Upper lobe of left lung (tissue), 6 donors: ENCODE results near the gene PRR7. TPM values are rescaled to one million over a fixed set of nuclear protein-coding genes. Genes with fewer than 3 reads are reported as not detected.

Experiments
- ATAC-seq, 2 donors: fragments of 200-7000 bp; cut with Tn5 transposase; one replicate each; pipeline ENCODE4 v1.9.1; 2022; ENCODE audit warnings: mild to moderate bottlenecking in 2 of 2, moderate library complexity in 2 of 2; ENCODE audit not compliant: low FRiP score in 2 of 2
- DNase-seq, 2 donors: peaks; one replicate each; pipeline ENCODE4 v3.0.0-alpha.2; 2019 to 2020
- H3K27ac ChIP-seq, 4 donors: fragments of 200-600 bp; sonication (generic); one replicate each; pipeline ENCODE4 v1.5.1; 2016 to 2019
- H3K27me3 ChIP-seq, 4 donors: fragments of 200-600 bp; sonication (generic); one replicate each; pipeline ENCODE4 v1.5.1; 2017 to 2019
- H3K36me3 ChIP-seq, 4 donors: fragments of 200-600 bp; sonication (generic); one replicate each; pipeline ENCODE4 v1.5.1; 2016 to 2019
- H3K4me1 ChIP-seq, 4 donors: fragments of 200-600 bp; sonication (generic); one replicate each; pipeline ENCODE4 v1.5.1; 2018 to 2019
- H3K4me3 ChIP-seq, 4 donors: fragments of 200-600 bp; sonication (generic); one replicate each; pipeline ENCODE4 v1.5.1; 2017 to 2019; ENCODE audit warnings: mild to moderate bottlenecking in 2 of 4, moderate library complexity in 1 of 4
- H3K9me3 ChIP-seq, 4 donors: fragments of 200-600 bp; sonication (generic); one replicate each; pipeline ENCODE4 v1.5.1; 2018 to 2019
- CTCF ChIP-seq, 6 experiments: fragments of 450-650 bp in 4 of 6; fragments of 200-600 bp in 2 of 6; sonication (generic) in 2 of 6; IDR thresholded peaks; one replicate each; pipeline ENCODE4 v1.5.1; 2016 to 2019; ENCODE audit warnings: antibody characterized with exemption in 6 of 6
- EP300 ChIP-seq, 4 donors: sonication (generic); formaldehyde crosslinking; IDR thresholded peaks; one replicate each; pipeline ENCODE4 v1.5.1; 2017; ENCODE audit warnings: antibody characterized with exemption in 4 of 4, control low read depth in 2 of 4
- POLR2A ChIP-seq, 4 donors: fragments of 450-650 bp; IDR thresholded peaks; one replicate each; pipeline ENCODE4 v1.5.1; 2016 to 2017; ENCODE audit warnings: antibody characterized with exemption in 4 of 4, mild to moderate bottlenecking in 2 of 4
- POLR2AphosphoS5 ChIP-seq, 2 donors: sonication (generic); formaldehyde crosslinking; IDR thresholded peaks; one replicate each; pipeline ENCODE4 v1.5.1; 2017; ENCODE audit warnings: antibody characterized with exemption in 2 of 2
- WGBS, 2 donors: methylation state at CpG; one replicate each; pipeline ENCODE4 v1.1.5; 2017 to 2018; 5-methylcytosine and 5-hydroxymethylcytosine counted together
- total RNA-seq, 6 donors: library from RNA; depleted of rRNA in 4 of 6; stranded (reverse); fragments of >200 nt in 4 of 6; gene quantifications; one replicate each; pipeline versions ENCODE4 v1.1.0 to v1.2.1, GENCODE V29; 2016 to 2021
- donor health status: DM: no; HTN: no; CAD: no; lungs with moderate emphysema.
- donor health status: DM: no; HTN: yes; CAD: no; lungs with severe emphysema.

Gene PRR7
- total RNA-seq, 6 donors from 2014 or later, result 1.6 to 9.2 (median 3.4) TPM

GRCh38 chr5:177432143-177432838 is 14.3 kb upstream of the PRR7 start:
- whole genome bisulfite sequencing, 2 donors, result 80 to 82% methylated on average over 5 to 13 of the region's 18 CpGs
- peaks cover 42 to 60% (median 47%) of the 10 kb centered on the region in 4 donors for H3K4me1 ChIP-seq
- H3K27ac ChIP-seq, result peak overlapping the region; percentile 39 to 93 (median 83)
- DNase-seq, result no peak
- TF ChIP-seq POLR2A (IDR thresholded peaks at IDR 0.05), result no peak
- TF ChIP-seq EP300 (IDR thresholded peaks at IDR 0.05), result no peak
- no peak for TF ChIP-seq POLR2AphosphoS5 (IDR thresholded peaks at IDR 0.05)
- TF ChIP-seq CTCF (IDR thresholded peaks at IDR 0.05), result no peak
- H3K4me3 ChIP-seq, result no peak overlapping the region
- ATAC-seq, result no peak
- H3K27me3 ChIP-seq, result no peaks in the 10 kb centered on the region
- no peaks in the 10 kb centered on the region for H3K9me3 ChIP-seq
- H3K36me3 ChIP-seq, result peaks cover 25 to 70% (median 67%) of the 10 kb centered on the region in 4 donors

GRCh38 chr5:177432839-177433657 is 13.6 kb upstream of the PRR7 start:
- Histone ChIP-seq H3K36me3 (peaks cover 25 to 78% (median 74%) of the 10 kb centered on the region in 4 donors), H3K4me3 (no peak overlapping the region), H3K27ac (peak overlapping the region in 3 of 4 donors; percentile 76 to 93 (median 90)), H3K4me1 (peaks cover 34 to 55% (median 40%) of the 10 kb centered on the region in 4 donors), H3K27me3 (no peaks in the 10 kb centered on the region), H3K9me3 (no peaks in the 10 kb centered on the region)
- ATAC-seq, result no peak
- no peak for TF ChIP-seq EP300 (IDR thresholded peaks at IDR 0.05)
- WGBS, 2 donors, result 95 to 97% methylated on average over 15 to 24 of the region's 25 CpGs
- no peak for DNase-seq

- Histone ChIP-seq H3K4me3 (no peak overlapping the region), H3K9me3 (no peaks in the 10 kb centered on the region), H3K27ac (no peak overlapping the region), H3K36me3 (peaks cover 25 to 85% (median 76%) of the 10 kb centered on the region in 4 donors), H3K27me3 (no peaks in the 10 kb centered on the region), H3K4me1 (peaks cover 27 to 48% (median 33%) of the 10 kb centered on the region in 4 donors)
- DNase-seq (peak in 1 of 2 donors; percentile 77), ATAC-seq (no peak)
- TF ChIP-seq POLR2AphosphoS5 (IDR thresholded peaks at IDR 0.05) (no peak), EP300 (IDR thresholded peaks at IDR 0.05) (no peak), CTCF (IDR thresholded peaks at IDR 0.05) (no peak), POLR2A (IDR thresholded peaks at IDR 0.05) (no peak)
- WGBS, 2 donors, result 83 to 94% methylated on average over 10 to 29 of the region's 29 CpGs
These were observed 12.9 kb upstream of the PRR7 start for GRCh38 chr5:177433658-177434217.

- 80 to 95% methylated on average over 2 to 8 of the region's 8 CpGs for WGBS, 2 donors
- Histone ChIP-seq H3K36me3 (peaks cover 25 to 90% (median 79%) of the 10 kb centered on the region in 4 donors), H3K27ac (no peak overlapping the region), H3K4me3 (no peak overlapping the region), H3K9me3 (no peaks in the 10 kb centered on the region), H3K4me1 (peaks cover 21 to 41% (median 26%) of the 10 kb centered on the region in 4 donors), H3K27me3 (no peaks in the 10 kb centered on the region)
- ATAC-seq (no peak), DNase-seq (no peak)
- TF ChIP-seq EP300 (IDR thresholded peaks at IDR 0.05), result no peak
- TF ChIP-seq CTCF (IDR thresholded peaks at IDR 0.05), result no peak
- no peak for TF ChIP-seq POLR2A (IDR thresholded peaks at IDR 0.05)
- no peak for TF ChIP-seq POLR2AphosphoS5 (IDR thresholded peaks at IDR 0.05)
These were observed 12.2 kb upstream of the PRR7 start for GRCh38 chr5:177434437-177434836.
